Stimulated activated effector memory CD8-positive, alpha-beta T cell treated with anti-CD3 and anti-CD28 coated beads, Interleukin-12 subunit alpha, Interleukin-12 subunit beta, amount 100 ng/mL, for 72 hours (primary cell): ENCODE measurements around the gene PHLDA3.

Experiments used
- ATAC-seq: fragments of 150-1000 bp; cut with Tn5 transposase; 2 replicates; pipeline ENCODE4 v1.10.0; 2021
- DNase-seq, 2 donors: peaks; one replicate each; pipeline ENCODE4 v3.0.0; 2021 to 2022; ENCODE audit warnings: low spot score in 2 of 2
- H3K27ac Mint-ChIP-seq: one replicate; pipeline ENCODE4 v1.8.0; 2022; ENCODE audit warnings: mild to moderate bottlenecking, mixed read lengths
- H3K36me3 Mint-ChIP-seq: one replicate; pipeline ENCODE4 v1.8.0; 2022; ENCODE audit warnings: mild to moderate bottlenecking, mixed read lengths
- H3K4me1 Mint-ChIP-seq: one replicate; pipeline ENCODE4 v1.8.0; 2022; ENCODE audit warnings: mixed read lengths
- H3K4me3 Mint-ChIP-seq: one replicate; pipeline ENCODE4 v1.8.0; 2022; ENCODE audit warnings: mild to moderate bottlenecking, mixed read lengths
- H3K9me3 Mint-ChIP-seq: one replicate; pipeline ENCODE4 v1.8.0; 2022; ENCODE audit warnings: mixed read lengths

PHLDA3 gene

GRCh38 chr1:201421041-201421440 lies 47.9 kb downstream of the PHLDA3 start:
- DNase-seq = no peak

GRCh38 chr1:201420608-201421002 lies 48.4 kb downstream of the PHLDA3 start:
- no peak overlapping the region for H3K27ac Mint-ChIP-seq
- no peak overlapping the region for H3K4me3 Mint-ChIP-seq
- H3K36me3 Mint-ChIP-seq = no peaks in the 10 kb centered on the region
- ATAC-seq = no peak
- no peaks in the 10 kb centered on the region for H3K9me3 Mint-ChIP-seq
- DNase-seq = no peak
- no peaks in the 10 kb centered on the region for H3K4me1 Mint-ChIP-seq

More at GRCh38 chr1:201421041-201421440, 47.9 kb downstream of the PHLDA3 start:
- no peak for ATAC-seq
- Mint-ChIP-seq H3K36me3 (no peaks in the 10 kb centered on the region), H3K9me3 (no peaks in the 10 kb centered on the region), H3K27ac (no peak overlapping the region), H3K4me3 (no peak overlapping the region), H3K4me1 (no peaks in the 10 kb centered on the region)

GRCh38 chr1:201419746-201420607 lies 49.0 kb downstream of the PHLDA3 start:
- H3K4me3 Mint-ChIP-seq = no peak overlapping the region
- no peak for ATAC-seq

GRCh38 chr1:201419256-201419655 lies 49.7 kb downstream of the PHLDA3 start:
- DNase-seq = no peak
- Mint-ChIP-seq H3K4me3 (no peak overlapping the region), H3K27ac (no peak overlapping the region), H3K36me3 (no peaks in the 10 kb centered on the region), H3K4me1 (no peaks in the 10 kb centered on the region), H3K9me3 (no peaks in the 10 kb centered on the region)
- no peak for ATAC-seq

More at GRCh38 chr1:201419746-201420607, 49.0 kb downstream of the PHLDA3 start:
- H3K27ac Mint-ChIP-seq = no peak overlapping the region
- no peaks in the 10 kb centered on the region for H3K4me1 Mint-ChIP-seq
- DNase-seq = no peak
- no peaks in the 10 kb centered on the region for H3K36me3 Mint-ChIP-seq
- no peaks in the 10 kb centered on the region for H3K9me3 Mint-ChIP-seq

DNA sequence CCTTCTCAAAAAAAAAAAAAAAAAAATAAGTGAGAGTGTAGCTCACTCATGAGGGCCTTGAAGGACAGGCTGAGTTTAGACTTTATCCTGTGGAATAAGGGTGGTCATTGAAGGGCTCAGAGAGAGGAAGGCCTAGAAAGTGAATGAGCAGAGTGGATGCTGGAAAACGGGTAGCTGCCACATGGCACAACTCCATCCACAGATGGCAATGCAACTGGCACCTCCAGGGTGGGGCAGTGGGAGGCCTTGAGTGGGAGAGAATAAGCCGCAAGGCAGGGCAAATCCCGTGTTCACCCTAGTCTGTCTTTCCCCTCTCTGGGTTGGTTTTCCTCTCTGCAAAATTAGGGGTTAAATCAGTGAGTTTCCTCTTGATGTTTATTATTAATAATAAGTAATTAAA lies 50.5 kb downstream of the PHLDA3 start:
- DNase-seq = no peak
- no peaks in the 10 kb centered on the region for H3K9me3 Mint-ChIP-seq
- no peaks in the 10 kb centered on the region for H3K36me3 Mint-ChIP-seq
- H3K4me3 Mint-ChIP-seq = no peak overlapping the region
- H3K4me1 Mint-ChIP-seq = no peaks in the 10 kb centered on the region
- H3K27ac Mint-ChIP-seq = no peak overlapping the region
- no peak for ATAC-seq
